Stimulated activated CD4-positive, alpha-beta T cell treated with anti-CD3 and anti-CD28 coated beads, Interleukin-2, amount 100 ng/mL, for 24 hours (primary cell): Measurements from ENCODE around the gene LDAH.

Experiments
- DNase-seq, 2 donors: peaks; one replicate each; pipeline ENCODE4 v3.0.0-alpha.2; 2020

LDAH gene

GRCh38 chr2:20678780-20679179 is 144.1 kb downstream of the LDAH start:
- DNase-seq: no peak

- DNase-seq: no peak
These were observed 144.9 kb downstream of the LDAH start for GRCh38 chr2:20678086-20678395.

GRCh38 chr2:20677301-20678085 is 145.4 kb downstream of the LDAH start:
- DNase-seq: no peak

- DNase-seq: no peak
These were observed 146.3 kb downstream of the LDAH start for GRCh38 chr2:20676353-20677215.

GRCh38 chr2:20675701-20676352 is 147.1 kb downstream of the LDAH start:
- no peak for DNase-seq

GRCh38 chr2:20674974-20675679 is 147.8 kb downstream of the LDAH start:
- no peak for DNase-seq

GRCh38 chr2:20674309-20674965 is 148.5 kb downstream of the LDAH start:
- no peak for DNase-seq

GRCh38 chr2:20673686-20674308 is 149.1 kb downstream of the LDAH start:
- DNase-seq: no peak

- DNase-seq: no peak
These were observed 150.5 kb downstream of the LDAH start for GRCh38 chr2:20672201-20672951.

GRCh38 chr2:20671736-20672080 is 151.2 kb downstream of the LDAH start:
- DNase-seq: no peak

GRCh38 chr2:20671036-20671735 is 151.7 kb downstream of the LDAH start:
- DNase-seq: no peak

- no peak for DNase-seq
These were observed 152.4 kb downstream of the LDAH start for GRCh38 chr2:20670315-20671035.

GRCh38 chr2:20669562-20670314 is 153.2 kb downstream of the LDAH start:
- DNase-seq: no peak

- DNase-seq: no peak
These were observed 153.9 kb downstream of the LDAH start for GRCh38 chr2:20668871-20669475.

- DNase-seq: no peak
These were observed 154.4 kb downstream of the LDAH start for GRCh38 chr2:20668451-20668850.

- no peak for DNase-seq
These were observed 155.1 kb downstream of the LDAH start for GRCh38 chr2:20667531-20668401.

- DNase-seq: peak in 1 of 2 donors; percentile 29
These were observed 155.8 kb downstream of the LDAH start for GRCh38 chr2:20667151-20667530.
